Caco-2 (cell line): ENCODE measurements around the gene SLMAP. TPM values are rescaled to one million over a fixed set of nuclear protein-coding genes. Genes with fewer than 3 reads are reported as not detected.

Source experiments
- BruUV-seq: library from RNA; stranded (reverse); fragments of 400-500 nt; replicated peaks from 2 replicates; lab custom pipeline; 2021; lab: Mats Ljungman, UMichigan
- CTCF ChIA-PET: fragments of 300-600 bp; sonication (Branson Sonifier 250); formaldehyde crosslinking; loops from one replicate; lab custom pipeline; 2022; ENCODE audit warnings: antibody characterized with exemption; lab: Charles Lee
- POLR2A ChIA-PET: fragments of 300-600 bp; sonication (Branson Sonifier 250); formaldehyde crosslinking; loops from one replicate; lab custom pipeline; 2022; ENCODE audit warnings: antibody characterized with exemption; lab: Charles Lee
- DNase-seq, 2 experiments: peaks; one replicate each; pipeline versions ENCODE4 v3.0.0 to v3.0.0-alpha.2; 2020 to 2022
- H3K27me3 ChIP-seq: replicated peaks from 2 replicates; pipeline ENCODE4 v1.6.0; 2011; ENCODE audit warnings: low read length; ENCODE audit not compliant: control insufficient read depth, insufficient read depth
- H3K36me3 ChIP-seq: 2 replicates; pipeline ENCODE4 v1.5.1; 2011; ENCODE audit warnings: low read length; ENCODE audit not compliant: control insufficient read depth, insufficient read depth
- H3K4me1 ChIP-seq: fragments of 250-450 bp; sonication (Bioruptor Pico); 2 replicates; pipeline ENCODE4 v1.5.1; 2020; ENCODE audit warnings: mild to moderate bottlenecking
- H3K4me3 ChIP-seq: 2 replicates; pipeline ENCODE4 v1.5.1; 2011; ENCODE audit warnings: low read depth, mild to moderate bottlenecking, control low read depth, low read length
- H3K9me3 ChIP-seq: fragments of 250-450 bp; sonication (Bioruptor Pico); 2 replicates; pipeline ENCODE4 v1.5.1; 2020; ENCODE audit warnings: mild to moderate bottlenecking, moderate library complexity
- H3K27ac Mint-ChIP-seq: one replicate; pipeline ENCODE4 v1.8.0; 2022; ENCODE audit warnings: mixed read lengths; ENCODE audit not compliant: unreplicated experiment
- H3K27me3 Mint-ChIP-seq: one replicate; pipeline ENCODE4 v1.8.0; 2022; ENCODE audit warnings: mixed read lengths; ENCODE audit not compliant: insufficient read depth, unreplicated experiment
- H3K36me3 Mint-ChIP-seq: one replicate; pipeline ENCODE4 v1.8.0; 2022; ENCODE audit warnings: mild to moderate bottlenecking, mixed read lengths; ENCODE audit not compliant: insufficient read depth, unreplicated experiment
- H3K4me1 Mint-ChIP-seq: one replicate; pipeline ENCODE4 v1.8.0; 2022; ENCODE audit warnings: low read depth, mixed read lengths; ENCODE audit not compliant: unreplicated experiment
- H3K4me3 Mint-ChIP-seq: one replicate; pipeline ENCODE4 v1.8.0; 2022; ENCODE audit warnings: mild to moderate bottlenecking, moderate library complexity, mixed read lengths; ENCODE audit not compliant: unreplicated experiment
- H3K9me3 Mint-ChIP-seq: one replicate; pipeline ENCODE4 v1.8.0; 2022; ENCODE audit warnings: mixed read lengths; ENCODE audit not compliant: unreplicated experiment
- intact Hi-C: fragments of 100-400 bp; cut with micrococcal nuclease; formaldehyde crosslinking; loops from one replicate; pipeline ENCODE4 v1.10.0; 2022; ENCODE audit not compliant: unreplicated experiment
- total RNA-seq: library from RNA; stranded (reverse); gene quantifications from 2 replicates; pipeline ENCODE4 v1.2.3, GENCODE V29; 2022
- TF ChIP-seq, protein P1 (sequence below), 2 experiments: fragments of 200-600 bp in 1 of 2; IDR thresholded peaks; 1 replicate in 1 of 2; 2 replicates in 1 of 2; pipeline versions ENCODE4 v1.5.1 to v1.8.0; 2011 to 2022; ENCODE audit warnings: antibody characterized with exemption in 1 of 2, control low read depth in 1 of 2, inconsistent platforms in 1 of 2, low read depth in 1 of 2, low read length in 1 of 2, mild to moderate bottlenecking in 1 of 2, moderate library complexity in 1 of 2; ENCODE audit not compliant: insufficient read depth in 1 of 2, severe bottlenecking in 1 of 2, unreplicated experiment in 1 of 2

The SLMAP gene
- total RNA-seq, 1 experiment from 2014 or later: 136 TPM

GRCh38 chr3:57718118-57718517, 38.0 kb upstream of the SLMAP start:
- no peaks in the 10 kb centered on the region for H3K4me1 Mint-ChIP-seq
- no peak overlapping the region for H3K4me3 Mint-ChIP-seq
- no peaks in the 10 kb centered on the region for H3K27me3 ChIP-seq
- no peak overlapping the region for H3K4me3 ChIP-seq
- DNase-seq: no peak
- POLR2A ChIA-PET: no interaction called here
- H3K9me3 Mint-ChIP-seq: no peaks in the 10 kb centered on the region
- H3K36me3 ChIP-seq: no peaks in the 10 kb centered on the region
- TF ChIP-seq, protein P1, sequence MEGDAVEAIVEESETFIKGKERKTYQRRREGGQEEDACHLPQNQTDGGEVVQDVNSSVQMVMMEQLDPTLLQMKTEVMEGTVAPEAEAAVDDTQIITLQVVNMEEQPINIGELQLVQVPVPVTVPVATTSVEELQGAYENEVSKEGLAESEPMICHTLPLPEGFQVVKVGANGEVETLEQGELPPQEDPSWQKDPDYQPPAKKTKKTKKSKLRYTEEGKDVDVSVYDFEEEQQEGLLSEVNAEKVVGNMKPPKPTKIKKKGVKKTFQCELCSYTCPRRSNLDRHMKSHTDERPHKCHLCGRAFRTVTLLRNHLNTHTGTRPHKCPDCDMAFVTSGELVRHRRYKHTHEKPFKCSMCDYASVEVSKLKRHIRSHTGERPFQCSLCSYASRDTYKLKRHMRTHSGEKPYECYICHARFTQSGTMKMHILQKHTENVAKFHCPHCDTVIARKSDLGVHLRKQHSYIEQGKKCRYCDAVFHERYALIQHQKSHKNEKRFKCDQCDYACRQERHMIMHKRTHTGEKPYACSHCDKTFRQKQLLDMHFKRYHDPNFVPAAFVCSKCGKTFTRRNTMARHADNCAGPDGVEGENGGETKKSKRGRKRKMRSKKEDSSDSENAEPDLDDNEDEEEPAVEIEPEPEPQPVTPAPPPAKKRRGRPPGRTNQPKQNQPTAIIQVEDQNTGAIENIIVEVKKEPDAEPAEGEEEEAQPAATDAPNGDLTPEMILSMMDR (IDR thresholded peaks at IDR 0.05; ENCODE audit: insufficient read depth in 1 of 2, low read depth in 1 of 2, low read length in 1 of 2, severe bottlenecking in 1 of 2, unreplicated experiment in 1 of 2): no peak
- H3K36me3 Mint-ChIP-seq: no peaks in the 10 kb centered on the region
- no peaks in the 10 kb centered on the region for H3K27me3 Mint-ChIP-seq
- no peak overlapping the region for H3K27ac Mint-ChIP-seq
- CTCF ChIA-PET: no interaction called here
- peaks cover 4% of the 10 kb centered on the region; the same call in 1 of the 2 replicates for H3K4me1 ChIP-seq
- no TSS peak for BruUV-seq
- intact Hi-C loops: no loop called here
- H3K9me3 ChIP-seq: no peaks in the 10 kb centered on the region

DNA sequence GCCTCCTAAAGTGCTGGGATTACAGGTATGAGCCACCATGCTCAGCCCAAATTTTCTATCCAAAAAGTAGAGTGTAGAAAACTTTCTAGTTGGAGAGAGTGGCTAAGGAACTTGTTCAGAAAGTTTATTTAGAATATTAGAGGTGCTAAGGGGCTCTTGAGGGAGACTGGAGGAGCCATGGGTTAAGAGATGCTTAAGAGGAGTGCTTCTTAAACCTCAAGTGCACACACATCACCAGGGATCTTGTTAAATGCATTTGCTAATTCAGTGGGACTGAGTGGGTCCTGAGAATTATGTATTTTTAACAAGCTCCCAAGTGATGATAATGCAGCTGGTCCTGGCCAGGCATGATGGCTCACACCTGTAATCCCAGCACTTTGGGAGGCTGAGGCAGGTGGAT, 29.7 kb upstream of the SLMAP start:
- no peaks in the 10 kb centered on the region for H3K27me3 ChIP-seq
- H3K27ac Mint-ChIP-seq: no peak overlapping the region
- TF ChIP-seq, protein P1 (IDR thresholded peaks at IDR 0.05; ENCODE audit: insufficient read depth in 1 of 2, low read depth in 1 of 2, low read length in 1 of 2, severe bottlenecking in 1 of 2, unreplicated experiment in 1 of 2): no peak
- POLR2A ChIA-PET: no interaction called here
- H3K36me3 ChIP-seq: no peaks in the 10 kb centered on the region
- H3K27me3 Mint-ChIP-seq: no peaks in the 10 kb centered on the region
- DNase-seq: no peak
- H3K36me3 Mint-ChIP-seq: no peaks in the 10 kb centered on the region
- H3K4me3 Mint-ChIP-seq: no peak overlapping the region
- no peak overlapping the region for H3K4me3 ChIP-seq
- intact Hi-C loops: no loop called here
- BruUV-seq: no TSS peak
- no peaks in the 10 kb centered on the region for H3K9me3 Mint-ChIP-seq
- no peaks in the 10 kb centered on the region for H3K9me3 ChIP-seq
- CTCF ChIA-PET: interaction anchor here (0.7 kb wide), 1 partner anchor 29 kb away, joined by 4 read pairs; the partner anchor contains the start of gene SLMAP
- H3K4me1 ChIP-seq: peaks cover 5% of the 10 kb centered on the region; the same call in 1 of the 2 replicates
- peaks cover 9% of the 10 kb centered on the region for H3K4me1 Mint-ChIP-seq

DNA sequence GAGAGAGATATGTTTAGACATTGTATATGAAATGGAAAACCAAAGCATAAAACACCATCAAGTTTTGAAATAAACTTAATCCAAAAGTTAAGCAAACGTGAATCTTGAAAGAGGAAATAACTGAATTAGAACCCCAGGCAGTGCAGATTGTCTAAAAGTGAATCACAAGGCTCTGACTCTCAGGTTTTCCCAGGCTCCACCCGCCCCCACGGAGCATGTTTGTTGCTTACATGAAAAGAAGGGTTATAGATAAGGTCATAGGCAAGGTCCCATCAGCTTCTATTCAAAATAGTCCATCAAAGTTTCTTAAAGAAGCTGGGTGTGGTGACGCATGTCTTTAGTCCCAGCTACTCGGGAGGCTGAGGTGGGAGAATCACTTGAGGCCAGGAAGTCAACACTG, 29.0 kb upstream of the SLMAP start:
- BruUV-seq: no TSS peak
- ChIA-PET POLR2A (no interaction called here), CTCF (no interaction called here)
- H3K4me1 Mint-ChIP-seq: peaks cover 9% of the 10 kb centered on the region
- no peaks in the 10 kb centered on the region for H3K27me3 ChIP-seq
- 0 out of 2 replicates have a peak, but pooled peaks cover 4% of the 10 kb centered on the region for H3K4me1 ChIP-seq
- no peaks in the 10 kb centered on the region for H3K36me3 Mint-ChIP-seq
- no peaks in the 10 kb centered on the region for H3K27me3 Mint-ChIP-seq
- H3K4me3 ChIP-seq: no peak overlapping the region
- intact Hi-C loops: no loop called here
- no peaks in the 10 kb centered on the region for H3K36me3 ChIP-seq
- H3K9me3 ChIP-seq: no peaks in the 10 kb centered on the region
- H3K27ac Mint-ChIP-seq: no peak overlapping the region
- H3K9me3 Mint-ChIP-seq: no peaks in the 10 kb centered on the region
- DNase-seq: no peak
- TF ChIP-seq, protein P1 (IDR thresholded peaks at IDR 0.05; ENCODE audit: insufficient read depth in 1 of 2, low read depth in 1 of 2, low read length in 1 of 2, severe bottlenecking in 1 of 2, unreplicated experiment in 1 of 2): no peak
- no peak overlapping the region for H3K4me3 Mint-ChIP-seq
